Measurements from ENCODE around the gene BMP15.

DNA sequence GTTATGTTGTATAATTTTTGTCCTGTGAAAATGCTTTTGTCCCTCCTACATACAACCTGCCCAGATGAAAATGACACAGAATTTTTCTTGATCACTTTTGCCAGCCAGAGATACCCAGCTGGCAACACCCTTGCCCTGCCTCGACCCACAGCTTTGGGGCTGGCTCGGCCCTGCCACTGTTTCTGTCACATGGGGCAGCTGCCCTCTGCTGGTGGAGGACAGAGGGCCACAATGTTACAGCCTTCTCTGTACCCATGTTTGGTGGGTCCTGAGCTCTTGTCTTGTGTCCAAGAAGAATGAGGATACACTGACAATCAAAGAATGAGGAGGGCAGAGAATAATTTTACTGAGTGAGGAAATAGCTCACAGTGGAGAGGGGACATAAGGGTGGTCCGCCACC lies 31.1 kb downstream of the BMP15 start:
- TF ChIP-seq POLR2A (IDR thresholded peaks at IDR 0.05) = no peak
- TF ChIP-seq, protein P1, sequence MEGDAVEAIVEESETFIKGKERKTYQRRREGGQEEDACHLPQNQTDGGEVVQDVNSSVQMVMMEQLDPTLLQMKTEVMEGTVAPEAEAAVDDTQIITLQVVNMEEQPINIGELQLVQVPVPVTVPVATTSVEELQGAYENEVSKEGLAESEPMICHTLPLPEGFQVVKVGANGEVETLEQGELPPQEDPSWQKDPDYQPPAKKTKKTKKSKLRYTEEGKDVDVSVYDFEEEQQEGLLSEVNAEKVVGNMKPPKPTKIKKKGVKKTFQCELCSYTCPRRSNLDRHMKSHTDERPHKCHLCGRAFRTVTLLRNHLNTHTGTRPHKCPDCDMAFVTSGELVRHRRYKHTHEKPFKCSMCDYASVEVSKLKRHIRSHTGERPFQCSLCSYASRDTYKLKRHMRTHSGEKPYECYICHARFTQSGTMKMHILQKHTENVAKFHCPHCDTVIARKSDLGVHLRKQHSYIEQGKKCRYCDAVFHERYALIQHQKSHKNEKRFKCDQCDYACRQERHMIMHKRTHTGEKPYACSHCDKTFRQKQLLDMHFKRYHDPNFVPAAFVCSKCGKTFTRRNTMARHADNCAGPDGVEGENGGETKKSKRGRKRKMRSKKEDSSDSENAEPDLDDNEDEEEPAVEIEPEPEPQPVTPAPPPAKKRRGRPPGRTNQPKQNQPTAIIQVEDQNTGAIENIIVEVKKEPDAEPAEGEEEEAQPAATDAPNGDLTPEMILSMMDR (IDR thresholded peaks at IDR 0.05) = peak in 6 of 12 donors; percentile 17 to 36 (median 26)
